Large intestine (tissue), 3 donors: ENCODE data around the gene MORN2. TPM values are rescaled to one million over a fixed set of nuclear protein-coding genes. Genes with fewer than 3 reads are reported as not detected.

Experiments
- DNase-seq, 2 donors: peaks; one replicate each; pipeline versions ENCODE4 v3.0.0 to v3.0.0-alpha.2; 2013
- H3K27ac ChIP-seq: one replicate; pipeline ENCODE4 v1.5.1; 2013; ENCODE audit warnings: low read length
- H3K27me3 ChIP-seq: 2 replicates; pipeline ENCODE4 v1.6.1; 2013; ENCODE audit warnings: low read length; ENCODE audit not compliant: control insufficient read depth, insufficient read depth
- H3K36me3 ChIP-seq: 2 replicates; pipeline ENCODE4 v1.6.1; 2013; ENCODE audit warnings: low read length; ENCODE audit not compliant: control insufficient read depth, insufficient read depth
- H3K4me1 ChIP-seq: one replicate; pipeline ENCODE4 v1.6.1; 2013; ENCODE audit warnings: low read length; ENCODE audit not compliant: control insufficient read depth, insufficient read depth
- H3K4me3 ChIP-seq: one replicate; pipeline ENCODE4 v1.5.1; 2013; ENCODE audit warnings: low read length
- H3K9me3 ChIP-seq: one replicate; pipeline ENCODE4 v1.6.1; 2013; ENCODE audit warnings: mild to moderate bottlenecking, low read depth, low read length, moderate library complexity; ENCODE audit not compliant: control insufficient read depth
- WGBS: methylation state at CpG from one replicate; pipeline ENCODE4 v1.1.5; 2013; ENCODE audit warnings: low lambda C conversion rate; ENCODE audit not compliant: insufficient coverage; 5-methylcytosine and 5-hydroxymethylcytosine counted together
- polyA plus RNA-seq: library from polyadenylated mRNA; unstranded; fragments of 120-200 nt; gene quantifications from one replicate; pipeline ENCODE4 v1.2.1, GENCODE V29; 2013

The MORN2 gene
- polyA plus RNA-seq, 1 donor, result 16.6 TPM

DNA sequence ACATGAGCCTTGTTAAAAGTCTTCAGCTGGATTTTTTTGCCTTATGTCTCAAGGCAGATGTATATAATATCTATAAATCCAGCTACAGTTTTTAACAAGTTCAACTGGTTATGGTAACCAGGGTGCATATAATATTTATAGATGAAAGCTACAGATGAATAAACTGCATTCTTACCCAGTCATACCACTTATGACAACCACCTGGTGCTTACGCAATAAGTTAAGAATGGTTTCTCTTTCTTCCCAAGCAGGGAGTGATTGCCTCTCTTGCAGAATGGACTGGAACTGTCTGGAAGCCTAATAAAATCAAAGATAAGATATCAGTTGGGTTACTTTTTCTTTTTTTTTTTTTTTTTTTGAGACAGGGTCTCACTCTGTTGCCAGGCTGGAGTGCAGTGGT, 19.6 kb upstream of the MORN2 start:
- peak overlapping the region; percentile 51 for H3K27ac ChIP-seq
- peaks cover 42% of the 10 kb centered on the region for H3K36me3 ChIP-seq
- no peaks in the 10 kb centered on the region for H3K27me3 ChIP-seq
- peak; percentile 77 to 88 for DNase-seq
- no peaks in the 10 kb centered on the region for H3K9me3 ChIP-seq
- H3K4me3 ChIP-seq, result no peak overlapping the region
- WGBS, result no CpG with 5 or more reads among the region's 1 CpG
- H3K4me1 ChIP-seq, result peaks cover 8% of the 10 kb centered on the region

- DNase-seq, result no peak
- H3K4me1 ChIP-seq, result no peaks in the 10 kb centered on the region
- peak overlapping the region; percentile 32 for H3K27ac ChIP-seq
- H3K4me3 ChIP-seq, result no peak overlapping the region
- H3K27me3 ChIP-seq, result no peaks in the 10 kb centered on the region
- H3K9me3 ChIP-seq, result no peaks in the 10 kb centered on the region
- H3K36me3 ChIP-seq, result peaks cover 30% of the 10 kb centered on the region
Measured at GRCh38 chr2:38862476-38862875, 13.3 kb upstream of the MORN2 start.

- Histone ChIP-seq H3K27ac (peak overlapping the region; percentile 32), H3K36me3 (peaks cover 25% of the 10 kb centered on the region), H3K27me3 (no peaks in the 10 kb centered on the region), H3K4me3 (no peak overlapping the region), H3K9me3 (no peaks in the 10 kb centered on the region), H3K4me1 (no peaks in the 10 kb centered on the region)
- no CpG with 5 or more reads among the region's 2 CpGs for WGBS
- peak; percentile 18 to 71 for DNase-seq
Measured at GRCh38 chr2:38863061-38863695, 12.6 kb upstream of the MORN2 start.

GRCh38 chr2:38866773-38867443, 8.9 kb upstream of the MORN2 start:
- Histone ChIP-seq H3K9me3 (peaks cover 5% of the 10 kb centered on the region), H3K27ac (no peak overlapping the region), H3K27me3 (no peaks in the 10 kb centered on the region), H3K4me3 (no peak overlapping the region), H3K36me3 (peaks cover 3% of the 10 kb centered on the region), H3K4me1 (no peaks in the 10 kb centered on the region)
- WGBS, result 100% methylated on average over 1 of the region's 3 CpGs
- no peak for DNase-seq

DNA sequence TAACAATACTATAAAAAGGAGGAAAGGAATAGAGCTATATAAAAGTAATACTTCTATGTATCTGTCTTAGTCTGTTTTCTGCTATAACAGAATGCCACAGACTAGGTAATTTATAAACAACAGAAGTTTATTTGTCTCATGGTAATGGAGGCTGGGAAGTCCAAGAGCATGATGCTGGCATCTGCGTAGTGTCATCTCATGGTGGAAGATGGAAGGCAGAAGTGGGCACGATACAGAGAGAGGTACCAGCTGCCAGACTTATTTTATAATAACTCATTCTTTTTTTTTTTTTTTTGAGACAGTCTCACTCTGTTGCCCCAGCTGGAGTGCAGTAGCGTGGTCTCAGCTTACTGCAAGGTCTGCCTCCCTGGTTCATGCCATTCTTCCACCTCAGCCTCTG, 4.3 kb upstream of the MORN2 start:
- H3K9me3 ChIP-seq, result peaks cover 5% of the 10 kb centered on the region
- no peak overlapping the region for H3K27ac ChIP-seq
- peaks cover 1% of the 10 kb centered on the region for H3K4me1 ChIP-seq
- WGBS, result no CpG with 5 or more reads among the region's 3 CpGs
- DNase-seq, result no peak
- peaks cover 3% of the 10 kb centered on the region for H3K36me3 ChIP-seq
- no peaks in the 10 kb centered on the region for H3K27me3 ChIP-seq
- H3K4me3 ChIP-seq, result no peak overlapping the region

DNA sequence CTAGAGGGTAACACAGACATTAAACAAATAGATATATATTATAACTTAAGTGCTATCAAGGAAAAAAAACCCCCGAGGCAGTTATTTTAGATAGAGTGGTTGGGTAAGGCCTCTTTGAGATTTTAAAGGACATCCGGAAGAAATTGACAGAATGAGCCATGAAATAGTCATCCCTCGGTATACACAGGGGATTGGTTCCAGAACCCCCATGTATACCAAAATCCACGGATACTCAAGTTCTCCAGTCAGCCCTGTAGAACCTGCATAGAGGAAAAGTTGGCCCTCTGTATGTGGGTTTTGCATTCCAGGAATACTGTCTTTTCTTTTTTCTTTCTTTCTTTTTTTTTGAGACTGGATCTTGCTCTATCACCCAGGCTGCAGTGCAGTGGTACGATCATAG, 2.0 kb upstream of the MORN2 start:
- DNase-seq, result no peak
- H3K4me3 ChIP-seq, result no peak overlapping the region
- WGBS, result 100% methylated on average over 1 of the region's 5 CpGs
- peaks cover 5% of the 10 kb centered on the region for H3K9me3 ChIP-seq
- H3K27ac ChIP-seq, result no peak overlapping the region
- peaks cover 6% of the 10 kb centered on the region for H3K4me1 ChIP-seq
- no peaks in the 10 kb centered on the region for H3K36me3 ChIP-seq
- no peaks in the 10 kb centered on the region for H3K27me3 ChIP-seq

DNA sequence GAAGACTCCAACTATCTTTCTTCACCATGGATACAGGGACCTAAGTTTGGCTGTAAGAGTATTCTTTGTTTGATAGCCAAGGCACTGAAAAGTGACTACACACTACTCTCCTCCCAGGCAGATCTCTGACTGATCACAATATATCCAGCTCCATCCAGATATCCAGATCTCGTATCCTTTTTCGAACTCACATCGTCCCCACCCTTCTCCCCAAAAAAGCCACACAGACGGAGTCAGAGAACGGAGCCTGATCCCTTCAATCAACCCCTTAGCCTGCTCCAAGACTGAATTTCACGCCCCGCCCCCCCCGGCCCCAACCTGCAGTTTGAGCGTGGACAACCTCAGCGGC, 575 bp upstream of the MORN2 start:
- DNase-seq, result no peak
- WGBS, result no CpG with 5 or more reads among the region's 10 CpGs
- peaks cover 5% of the 10 kb centered on the region for H3K9me3 ChIP-seq
- H3K4me1 ChIP-seq, result peaks cover 6% of the 10 kb centered on the region
- H3K27ac ChIP-seq, result peak overlapping the region; percentile 56
- H3K36me3 ChIP-seq, result peaks cover under 1% of the 10 kb centered on the region
- no peaks in the 10 kb centered on the region for H3K27me3 ChIP-seq
- peak overlapping the region; percentile 91 for H3K4me3 ChIP-seq

- H3K9me3 ChIP-seq, result no peaks in the 10 kb centered on the region
- no peak for DNase-seq
- H3K27ac ChIP-seq, result no peak overlapping the region
- H3K4me3 ChIP-seq, result peak overlapping the region; percentile 91
- WGBS, result no CpG with 5 or more reads among the region's 10 CpGs
- H3K4me1 ChIP-seq, result peaks cover 6% of the 10 kb centered on the region
- H3K36me3 ChIP-seq, result peaks cover 3% of the 10 kb centered on the region
- no peaks in the 10 kb centered on the region for H3K27me3 ChIP-seq
Measured at GRCh38 chr2:38876407-38876806, 631 bp downstream of the MORN2 start.

DNA sequence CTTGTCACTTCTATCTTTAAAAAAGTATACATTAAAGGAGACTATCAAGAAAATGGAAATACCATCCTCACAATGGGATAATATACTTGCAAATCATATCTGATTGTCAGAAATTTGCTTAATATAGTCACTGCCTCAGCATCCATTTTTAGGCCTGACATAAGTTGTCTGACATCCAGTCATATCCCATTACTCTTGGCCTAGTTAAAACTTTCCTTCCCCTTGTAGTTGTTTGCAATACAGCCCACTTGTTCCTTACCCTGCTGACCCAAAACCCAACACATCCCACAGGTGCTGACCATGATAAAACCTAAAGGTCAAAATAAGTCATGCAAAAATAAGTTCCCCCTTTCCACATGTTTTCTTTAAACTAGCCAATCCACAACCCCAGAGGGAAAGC, 10.3 kb downstream of the MORN2 start:
- Histone ChIP-seq H3K9me3 (no peaks in the 10 kb centered on the region), H3K4me1 (no peaks in the 10 kb centered on the region), H3K36me3 (no peaks in the 10 kb centered on the region), H3K4me3 (no peak overlapping the region), H3K27ac (no peak overlapping the region), H3K27me3 (no peaks in the 10 kb centered on the region)
- DNase-seq, result no peak

DNA sequence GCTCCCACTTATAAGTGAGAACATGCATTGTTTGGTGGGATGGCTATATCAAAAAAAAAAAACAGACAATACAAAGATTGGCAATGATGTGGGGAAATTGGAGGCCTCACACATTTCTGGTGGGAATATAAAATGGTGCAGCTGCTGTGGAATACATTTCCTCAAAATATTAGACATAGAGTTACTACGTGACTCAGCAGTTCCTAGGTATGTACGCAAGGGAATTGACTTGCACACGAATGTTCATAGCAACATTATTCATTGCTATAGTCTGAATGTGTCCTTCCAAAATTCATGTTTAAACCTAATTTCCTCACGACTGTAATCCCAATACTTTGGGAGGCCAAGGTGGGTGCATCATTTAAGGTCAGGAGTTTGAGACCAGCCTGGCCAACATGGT, 11.6 kb downstream of the MORN2 start:
- H3K36me3 ChIP-seq, result no peaks in the 10 kb centered on the region
- no peaks in the 10 kb centered on the region for H3K4me1 ChIP-seq
- WGBS, result no CpG with 5 or more reads among the region's 4 CpGs
- H3K27me3 ChIP-seq, result no peaks in the 10 kb centered on the region
- H3K9me3 ChIP-seq, result no peaks in the 10 kb centered on the region
- H3K4me3 ChIP-seq, result no peak overlapping the region
- DNase-seq, result no peak
- H3K27ac ChIP-seq, result no peak overlapping the region

- Histone ChIP-seq H3K9me3 (no peaks in the 10 kb centered on the region), H3K36me3 (no peaks in the 10 kb centered on the region), H3K4me3 (no peak overlapping the region), H3K4me1 (no peaks in the 10 kb centered on the region), H3K27me3 (no peaks in the 10 kb centered on the region), H3K27ac (no peak overlapping the region)
- no peak for DNase-seq
- WGBS, result no CpG with 5 or more reads among the region's 1 CpG
Measured at GRCh38 chr2:38887902-38888554, 12.3 kb downstream of the MORN2 start.
